Tibial nerve (tissue), 4 donors: Measurements from ENCODE around the gene MBD3L1. TPM values are rescaled to one million over a fixed set of nuclear protein-coding genes. Genes with fewer than 3 reads are reported as not detected.

Source experiments
- DNase-seq, 2 donors: peaks; one replicate each; pipeline ENCODE4 v3.0.0-alpha.2; 2019; ENCODE audit warnings: low spot score in 2 of 2
- H3K27ac ChIP-seq, 4 donors: fragments of 200-600 bp; sonication (generic) in 3 of 4; one replicate each; pipeline ENCODE4 v1.5.1; 2017 to 2019; ENCODE audit warnings: mild to moderate bottlenecking in 1 of 4
- H3K27me3 ChIP-seq, 2 donors: fragments of 200-600 bp; sonication (generic) in 1 of 2; one replicate each; pipeline versions ENCODE4 v1.5.1 to v1.6.0; 2017 to 2019
- H3K36me3 ChIP-seq, 3 donors: fragments of 200-600 bp; sonication (generic); one replicate each; pipeline ENCODE4 v1.5.1; 2018 to 2019
- H3K4me1 ChIP-seq, 4 donors: fragments of 200-600 bp; sonication (generic) in 3 of 4; one replicate each; pipeline ENCODE4 v1.5.1; 2017 to 2019
- H3K4me3 ChIP-seq, 4 donors: fragments of 200-600 bp; sonication (generic) in 3 of 4; one replicate each; pipeline ENCODE4 v1.5.1; 2017 to 2019; ENCODE audit warnings: mild to moderate bottlenecking in 1 of 4, moderate library complexity in 1 of 4
- H3K9me3 ChIP-seq, 4 donors: fragments of 200-600 bp; sonication (generic) in 3 of 4; one replicate each; pipeline ENCODE4 v1.5.1; 2017 to 2019
- EP300 ChIP-seq, 2 donors: sonication (generic); formaldehyde crosslinking; IDR thresholded peaks; one replicate each; pipeline ENCODE4 v1.6.1; 2017; ENCODE audit warnings: antibody characterized with exemption in 2 of 2, mild to moderate bottlenecking in 1 of 2
- POLR2A ChIP-seq, 2 donors: fragments of 450-650 bp; IDR thresholded peaks; one replicate each; pipeline ENCODE4 v1.6.1; 2017; ENCODE audit warnings: antibody characterized with exemption in 2 of 2, mild to moderate bottlenecking in 2 of 2, moderate library complexity in 2 of 2
- WGBS, 2 donors: methylation state at CpG; one replicate each; pipeline ENCODE4 v1.1.5; 2018; 5-methylcytosine and 5-hydroxymethylcytosine counted together
- total RNA-seq, 4 donors: library from RNA; depleted of rRNA; stranded (reverse); fragments of >200 nt; gene quantifications; one replicate each; pipeline ENCODE4 v1.1.0, GENCODE V29; 2016
- TF ChIP-seq, protein P1 (sequence below), 5 experiments: fragments of 200-600 bp in 3 of 5; fragments of 450-650 bp in 2 of 5; sonication (generic) in 3 of 5; IDR thresholded peaks; one replicate each; pipeline ENCODE4 v1.5.1; 2016 to 2019; ENCODE audit warnings: antibody characterized with exemption in 5 of 5, mild to moderate bottlenecking in 3 of 5, moderate library complexity in 2 of 5

MBD3L1 gene
- total RNA-seq, 4 donors from 2014 or later: not detected

GRCh38 chr19:8877854-8878705, 45.9 kb downstream of the MBD3L1 start:
- TF ChIP-seq POLR2A (IDR thresholded peaks at IDR 0.05) (no peak), EP300 (IDR thresholded peaks at IDR 0.05) (no peak)
- TF ChIP-seq, protein P1, sequence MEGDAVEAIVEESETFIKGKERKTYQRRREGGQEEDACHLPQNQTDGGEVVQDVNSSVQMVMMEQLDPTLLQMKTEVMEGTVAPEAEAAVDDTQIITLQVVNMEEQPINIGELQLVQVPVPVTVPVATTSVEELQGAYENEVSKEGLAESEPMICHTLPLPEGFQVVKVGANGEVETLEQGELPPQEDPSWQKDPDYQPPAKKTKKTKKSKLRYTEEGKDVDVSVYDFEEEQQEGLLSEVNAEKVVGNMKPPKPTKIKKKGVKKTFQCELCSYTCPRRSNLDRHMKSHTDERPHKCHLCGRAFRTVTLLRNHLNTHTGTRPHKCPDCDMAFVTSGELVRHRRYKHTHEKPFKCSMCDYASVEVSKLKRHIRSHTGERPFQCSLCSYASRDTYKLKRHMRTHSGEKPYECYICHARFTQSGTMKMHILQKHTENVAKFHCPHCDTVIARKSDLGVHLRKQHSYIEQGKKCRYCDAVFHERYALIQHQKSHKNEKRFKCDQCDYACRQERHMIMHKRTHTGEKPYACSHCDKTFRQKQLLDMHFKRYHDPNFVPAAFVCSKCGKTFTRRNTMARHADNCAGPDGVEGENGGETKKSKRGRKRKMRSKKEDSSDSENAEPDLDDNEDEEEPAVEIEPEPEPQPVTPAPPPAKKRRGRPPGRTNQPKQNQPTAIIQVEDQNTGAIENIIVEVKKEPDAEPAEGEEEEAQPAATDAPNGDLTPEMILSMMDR (IDR thresholded peaks at IDR 0.05): no peak
- Histone ChIP-seq H3K4me1 (no peaks in the 10 kb centered on the region), H3K9me3 (peaks cover 0 to 39% (median 0%) of the 10 kb centered on the region in 4 donors), H3K4me3 (no peak overlapping the region), H3K36me3 (no peaks in the 10 kb centered on the region), H3K27me3 (no peaks in the 10 kb centered on the region), H3K27ac (no peak overlapping the region)
- no peak for DNase-seq
- WGBS, 2 donors: 28 to 30% methylated on average over 6 of the region's 6 CpGs

DNA sequence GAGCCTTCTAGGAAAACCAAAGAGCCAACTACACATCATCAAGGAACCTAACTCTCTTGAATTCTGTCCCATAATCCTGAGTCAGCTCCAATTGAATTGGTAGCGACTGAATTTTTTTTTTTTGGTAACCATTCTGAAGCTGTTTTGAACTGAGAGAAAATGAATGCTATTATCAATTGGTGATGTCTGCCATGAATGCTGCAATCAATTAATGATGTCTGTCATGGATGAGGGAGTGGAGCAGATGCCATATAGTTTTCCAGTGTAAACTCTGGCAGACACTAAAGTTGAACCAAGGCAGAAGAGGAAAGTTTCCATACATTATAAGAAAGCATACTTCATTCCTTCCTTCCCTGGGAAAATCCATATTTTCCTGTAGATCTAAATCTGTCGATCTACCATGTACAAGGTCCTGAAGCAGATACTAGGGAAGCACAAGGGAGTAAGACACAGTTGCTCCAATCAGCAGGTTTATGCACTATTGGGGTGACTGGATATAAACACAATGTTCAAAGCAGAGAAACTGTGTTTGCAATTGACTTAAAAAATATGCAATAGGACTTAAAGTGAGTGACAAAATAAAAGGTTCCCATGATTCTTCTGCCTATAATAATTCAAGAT, 48.8 kb downstream of the MBD3L1 start:
- WGBS, 2 donors: 74% methylated on average over 2 of the region's 2 CpGs
- Histone ChIP-seq H3K9me3 (peaks cover 0 to 45% (median 0%) of the 10 kb centered on the region in 4 donors), H3K4me3 (no peak overlapping the region)

GRCh38 chr19:8881512-8881911, 49.3 kb downstream of the MBD3L1 start:
- DNase-seq: no peak
- Histone ChIP-seq H3K36me3 (no peaks in the 10 kb centered on the region), H3K4me1 (no peaks in the 10 kb centered on the region), H3K9me3 (peaks cover 0 to 49% (median 0%) of the 10 kb centered on the region in 4 donors), H3K27me3 (no peaks in the 10 kb centered on the region), H3K4me3 (no peak overlapping the region), H3K27ac (no peak overlapping the region)
- no peak for TF ChIP-seq EP300 (IDR thresholded peaks at IDR 0.05)
- no peak for TF ChIP-seq POLR2A (IDR thresholded peaks at IDR 0.05)
- TF ChIP-seq, protein P1 (IDR thresholded peaks at IDR 0.05): no peak

More for the DNA sequence above, 48.8 kb downstream of the MBD3L1 start:
- no peaks in the 10 kb centered on the region for H3K27me3 ChIP-seq
- no peaks in the 10 kb centered on the region for H3K4me1 ChIP-seq
- no peaks in the 10 kb centered on the region for H3K36me3 ChIP-seq
- no peak for DNase-seq
- no peak overlapping the region for H3K27ac ChIP-seq
- TF ChIP-seq, protein P1 (IDR thresholded peaks at IDR 0.05): no peak
- TF ChIP-seq POLR2A (IDR thresholded peaks at IDR 0.05) (no peak), EP300 (IDR thresholded peaks at IDR 0.05) (no peak)

- TF ChIP-seq EP300 (IDR thresholded peaks at IDR 0.05) (no peak), POLR2A (IDR thresholded peaks at IDR 0.05) (no peak)
- TF ChIP-seq, protein P1 (IDR thresholded peaks at IDR 0.05): no peak
- Histone ChIP-seq H3K27ac (no peak overlapping the region), H3K27me3 (no peaks in the 10 kb centered on the region), H3K4me3 (no peak overlapping the region), H3K9me3 (peaks cover 0 to 58% (median 0%) of the 10 kb centered on the region in 4 donors), H3K36me3 (no peaks in the 10 kb centered on the region), H3K4me1 (no peaks in the 10 kb centered on the region)
- DNase-seq: no peak
These were observed 52.2 kb downstream of the MBD3L1 start for GRCh38 chr19:8884416-8884815.

GRCh38 chr19:8887364-8887763, 55.2 kb downstream of the MBD3L1 start:
- no peak for TF ChIP-seq POLR2A (IDR thresholded peaks at IDR 0.05)
- 73% methylated on average over 2 of the region's 2 CpGs for WGBS, 2 donors

More at GRCh38 chr19:8887364-8887763, 55.2 kb downstream of the MBD3L1 start:
- Histone ChIP-seq H3K4me1 (no peaks in the 10 kb centered on the region), H3K27ac (no peak overlapping the region), H3K36me3 (no peaks in the 10 kb centered on the region), H3K9me3 (peaks cover 0 to 39% (median 0%) of the 10 kb centered on the region in 4 donors), H3K4me3 (no peak overlapping the region), H3K27me3 (no peaks in the 10 kb centered on the region)
- no peak for DNase-seq
